Cardiac muscle cell (in vitro differentiated cells and primary cell): ENCODE measurements around the gene GPX3. TPM values are rescaled to one million over a fixed set of nuclear protein-coding genes. Genes with fewer than 3 reads are reported as not detected.

Experiments used
- DNase-seq, 2 donors: peaks; one replicate each; pipeline versions ENCODE4 v3.0.0 to v3.0.0-alpha.2; 2010 to 2017; ENCODE audit warnings: low read depth in 1 of 2, low spot score in 1 of 2
- H3K27ac ChIP-seq: fragments of 200-600 bp; sonication (generic); 2 replicates; pipeline ENCODE4 v1.5.1; 2016
- H3K27me3 ChIP-seq: fragments of 200-600 bp; sonication (generic); 2 replicates; pipeline ENCODE4 v1.6.0; 2016; ENCODE audit warnings: control low read depth
- H3K36me3 ChIP-seq: fragments of 200-600 bp; sonication (generic); 2 replicates; pipeline ENCODE4 v1.5.1; 2016; ENCODE audit warnings: control low read depth
- H3K4me1 ChIP-seq: fragments of 200-600 bp; sonication (generic); 2 replicates; pipeline ENCODE4 v1.8.1; 2017; ENCODE audit warnings: low read depth, mild to moderate bottlenecking, mixed run types
- H3K4me3 ChIP-seq: fragments of 200-600 bp; sonication (generic); 2 replicates; pipeline ENCODE4 v1.5.1; 2016; ENCODE audit warnings: mild to moderate bottlenecking
- H3K9me3 ChIP-seq: fragments of 200-600 bp; sonication (generic); 2 replicates; pipeline ENCODE4 v1.5.1; 2017; ENCODE audit warnings: low read depth, mild to moderate bottlenecking, control low read depth
- polyA plus RNA-seq: library from polyadenylated mRNA; unstranded; fragments of >200 nt; fragmentation: Nextera tagmentation; extraction: Ambion mirVana; gene quantifications from 2 replicates; pipeline ENCODE4 v1.2.1, GENCODE V29; 2016
- total RNA-seq: library from RNA; depleted of rRNA; stranded (reverse); fragments of >200 nt; gene quantifications from 2 replicates; pipeline ENCODE4 v1.2.3, GENCODE V29; 2016
- TF ChIP-seq, protein P1 (sequence below): IDR thresholded peaks from 2 replicates; pipeline ENCODE4 v1.5.1; 2012; ENCODE audit warnings: low read depth, mild to moderate bottlenecking, low read length

The GPX3 gene
- total and polyA plus RNA-seq, 2 experiments from 2014 or later = 46.6 to 121 TPM

- Histone ChIP-seq H3K4me1 (no peaks in the 10 kb centered on the region), H3K27ac (no peak overlapping the region), H3K36me3 (peaks cover 61% of the 10 kb centered on the region), H3K27me3 (no peaks in the 10 kb centered on the region), H3K9me3 (no peaks in the 10 kb centered on the region), H3K4me3 (no peak overlapping the region)
- TF ChIP-seq, protein P1, sequence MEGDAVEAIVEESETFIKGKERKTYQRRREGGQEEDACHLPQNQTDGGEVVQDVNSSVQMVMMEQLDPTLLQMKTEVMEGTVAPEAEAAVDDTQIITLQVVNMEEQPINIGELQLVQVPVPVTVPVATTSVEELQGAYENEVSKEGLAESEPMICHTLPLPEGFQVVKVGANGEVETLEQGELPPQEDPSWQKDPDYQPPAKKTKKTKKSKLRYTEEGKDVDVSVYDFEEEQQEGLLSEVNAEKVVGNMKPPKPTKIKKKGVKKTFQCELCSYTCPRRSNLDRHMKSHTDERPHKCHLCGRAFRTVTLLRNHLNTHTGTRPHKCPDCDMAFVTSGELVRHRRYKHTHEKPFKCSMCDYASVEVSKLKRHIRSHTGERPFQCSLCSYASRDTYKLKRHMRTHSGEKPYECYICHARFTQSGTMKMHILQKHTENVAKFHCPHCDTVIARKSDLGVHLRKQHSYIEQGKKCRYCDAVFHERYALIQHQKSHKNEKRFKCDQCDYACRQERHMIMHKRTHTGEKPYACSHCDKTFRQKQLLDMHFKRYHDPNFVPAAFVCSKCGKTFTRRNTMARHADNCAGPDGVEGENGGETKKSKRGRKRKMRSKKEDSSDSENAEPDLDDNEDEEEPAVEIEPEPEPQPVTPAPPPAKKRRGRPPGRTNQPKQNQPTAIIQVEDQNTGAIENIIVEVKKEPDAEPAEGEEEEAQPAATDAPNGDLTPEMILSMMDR = no peak
- DNase-seq = no peak
These were observed 13.0 kb downstream of the GPX3 start for GRCh38 chr5:151033217-151033934.

GRCh38 chr5:151034422-151035379, 14.3 kb downstream of the GPX3 start:
- Histone ChIP-seq H3K27ac (no peak overlapping the region), H3K27me3 (no peaks in the 10 kb centered on the region), H3K4me1 (no peaks in the 10 kb centered on the region), H3K4me3 (no peak overlapping the region), H3K9me3 (no peaks in the 10 kb centered on the region), H3K36me3 (peaks cover 59% of the 10 kb centered on the region)
- no peak for DNase-seq
- TF ChIP-seq, protein P1 = no peak

DNA sequence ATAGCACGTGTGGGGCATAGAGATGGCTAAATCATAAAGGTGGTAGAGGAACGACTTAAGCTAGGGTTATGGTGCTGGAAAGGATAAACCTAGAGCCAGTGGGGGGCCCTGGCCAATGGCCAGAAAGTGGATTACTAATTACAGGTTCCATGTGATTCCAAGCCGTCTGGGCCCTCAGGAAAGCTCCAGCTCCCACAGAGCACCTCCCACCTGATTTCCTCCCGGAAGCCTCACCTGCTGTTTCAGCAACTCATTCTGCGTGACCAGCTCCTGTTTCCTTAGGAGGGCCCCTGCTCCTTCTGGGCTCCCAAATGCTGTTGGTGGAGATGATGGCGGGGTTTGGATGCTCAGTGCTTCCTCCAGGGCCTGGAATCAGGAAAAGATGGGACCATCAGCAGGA, 16.2 kb downstream of the GPX3 start:
- Histone ChIP-seq H3K27ac (no peak overlapping the region), H3K36me3 (peaks cover 63% of the 10 kb centered on the region), H3K4me1 (no peaks in the 10 kb centered on the region), H3K27me3 (no peaks in the 10 kb centered on the region), H3K4me3 (no peak overlapping the region), H3K9me3 (no peaks in the 10 kb centered on the region)
- DNase-seq = no peak
- TF ChIP-seq, protein P1 = no peak

DNA sequence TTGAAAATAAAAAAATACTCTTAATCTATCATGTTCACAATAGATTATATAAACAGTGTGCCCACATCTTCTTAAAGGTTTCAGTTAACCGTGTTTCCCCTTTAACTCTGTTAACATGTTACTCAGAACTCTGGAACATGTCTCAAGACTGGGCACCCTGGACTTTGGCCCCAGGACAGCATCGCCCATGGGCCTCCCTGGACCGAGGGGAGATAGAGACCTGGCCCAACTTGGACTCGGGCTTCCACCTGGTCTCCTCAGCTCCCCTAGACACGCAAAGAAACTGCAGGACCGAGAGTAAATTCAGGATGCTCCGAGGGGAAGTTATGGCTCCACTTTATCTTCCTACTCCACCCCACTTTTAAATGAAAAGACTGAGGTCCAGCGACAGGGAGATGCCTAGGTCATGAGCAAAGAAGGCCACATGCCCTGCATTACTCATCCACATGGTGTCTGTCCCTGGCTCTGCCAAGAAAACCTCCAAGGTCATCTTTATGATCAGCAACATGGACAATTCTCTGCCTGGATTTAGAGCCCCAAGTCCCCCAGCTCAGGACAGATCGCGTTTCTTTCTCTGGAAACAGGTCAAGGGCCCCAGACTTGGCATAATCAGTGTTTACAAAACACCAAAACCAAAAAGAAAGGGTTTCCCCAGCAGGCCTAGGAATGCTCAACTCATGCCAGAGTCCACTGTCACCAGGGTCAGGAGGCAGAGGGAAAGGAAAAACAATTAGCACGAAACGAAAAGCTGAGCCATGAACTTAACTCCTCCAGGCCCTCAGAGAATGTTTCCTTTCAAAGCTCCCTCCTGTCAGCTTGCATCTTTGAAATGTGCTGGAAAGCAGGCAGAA, 17.4 kb downstream of the GPX3 start:
- TF ChIP-seq, protein P1 = no peak
- Histone ChIP-seq H3K4me3 (no peak overlapping the region), H3K27ac (peak overlapping the region; percentile 35), H3K27me3 (no peaks in the 10 kb centered on the region), H3K9me3 (no peaks in the 10 kb centered on the region), H3K4me1 (no peaks in the 10 kb centered on the region), H3K36me3 (peaks cover 54% of the 10 kb centered on the region)
- peak in 1 of 2 donors; percentile 82 for DNase-seq

GRCh38 chr5:151038412-151038745, 18.0 kb downstream of the GPX3 start:
- TF ChIP-seq, protein P1 = no peak

More at GRCh38 chr5:151038412-151038745, 18.0 kb downstream of the GPX3 start:
- no peak overlapping the region for H3K4me3 ChIP-seq
- no peak for DNase-seq
- H3K36me3 ChIP-seq = peaks cover 52% of the 10 kb centered on the region
- no peaks in the 10 kb centered on the region for H3K4me1 ChIP-seq
- H3K27ac ChIP-seq = peak overlapping the region; percentile 35
- H3K9me3 ChIP-seq = no peaks in the 10 kb centered on the region
- H3K27me3 ChIP-seq = no peaks in the 10 kb centered on the region
